GM12878 (cell line): Measurements from ENCODE around the gene SPATA22. TPM values are rescaled to one million over a fixed set of nuclear protein-coding genes. Genes with fewer than 3 reads are reported as not detected.

Experiments
- ATAC-seq: fragments of 200-7000 bp; cut with Tn5 transposase; 3 replicates; pipeline ENCODE4 v1.9.1; 2020; ENCODE audit warnings: mild to moderate bottlenecking, moderate library complexity
- BruUV-seq: library from RNA; stranded (reverse); fragments of 400-500 nt; replicated peaks from 2 replicates; lab custom pipeline; 2021; lab: Mats Ljungman, UMichigan
- CTCF ChIA-PET: fragments of 300-600 bp; sonication (Branson Sonifier 250); formaldehyde crosslinking; extraction: SDS; loops from one replicate; lab custom pipeline; 2021; ENCODE audit warnings: inconsistent platforms; lab: Yijun Ruan, JAX
- POLR2A ChIA-PET: fragments of 350-600 bp; formaldehyde crosslinking; extraction: SDS; loops from one replicate; lab custom pipeline; 2021; ENCODE audit warnings: inconsistent platforms; lab: Charles Lee
- RAD21 ChIA-PET: fragments of 300-600 bp; sonication (Branson Sonifier 250); formaldehyde crosslinking; loops from one replicate; lab custom pipeline; 2023; ENCODE audit warnings: antibody characterized with exemption; ENCODE audit not compliant: unreplicated experiment; lab: Charles Lee
- SMC1A ChIA-PET: fragments of 300-600 bp; sonication (Branson Sonifier 250); formaldehyde crosslinking; loops from one replicate; lab custom pipeline; 2023; ENCODE audit not compliant: unreplicated experiment, uncharacterized antibody; lab: Charles Lee
- DNase-seq: peaks from one replicate; pipeline ENCODE4 v3.0.0-alpha.2; 2011; ENCODE audit warnings: low read depth, low spot score
- FAIRE-seq: peaks from 3 replicates; lab custom pipeline; 2011; peaks lifted over from hg19 to GRCh38; lab: Jason Lieb, UNC
- H2AFZ ChIP-seq: 2 replicates; pipeline ENCODE4 v1.6.0; 2011; ENCODE audit warnings: low read depth, low read length, control low read depth; ENCODE audit not compliant: control insufficient read depth
- H3K27ac ChIP-seq: 2 replicates; pipeline ENCODE4 v1.5.1; 2011; ENCODE audit warnings: control low read depth; ENCODE audit not compliant: control insufficient read depth, insufficient read depth
- H3K27me3 ChIP-seq, 2 experiments: replicated peaks in 1 of 2; 2 replicates each; pipeline versions ENCODE4 v1.6.0 to v1.6.1; 2011; ENCODE audit warnings: low read length in 1 of 2; ENCODE audit not compliant: control insufficient read depth in 2 of 2, insufficient read depth in 2 of 2
- H3K36me3 ChIP-seq, 2 experiments: 2 replicates each; pipeline ENCODE4 v1.5.1; 2011; ENCODE audit warnings: low read length in 1 of 2; ENCODE audit not compliant: control insufficient read depth in 2 of 2, insufficient read depth in 2 of 2
- H3K4me1 ChIP-seq: 2 replicates; pipeline ENCODE4 v1.6.1; 2011; ENCODE audit warnings: mild to moderate bottlenecking, low read length, moderate library complexity, mixed read lengths; ENCODE audit not compliant: control insufficient read depth, insufficient read depth
- H3K4me2 ChIP-seq: 2 replicates; pipeline ENCODE4 v1.6.0; 2011; ENCODE audit warnings: control low read depth; ENCODE audit not compliant: control insufficient read depth, insufficient read depth
- H3K4me3 ChIP-seq: fragments of 200-600 bp; sonication (generic); 2 replicates; pipeline ENCODE4 v1.5.1; 2016
- H3K79me2 ChIP-seq: 2 replicates; pipeline ENCODE4 v1.6.0; 2011; ENCODE audit warnings: low read length; ENCODE audit not compliant: control insufficient read depth, insufficient read depth
- H3K9ac ChIP-seq: 2 replicates; pipeline ENCODE4 v1.8.0; 2011; ENCODE audit warnings: low read length, control low read depth, mixed read lengths; ENCODE audit not compliant: control insufficient read depth, insufficient read depth
- H3K9me3 ChIP-seq: replicated peaks from 3 replicates; pipeline ENCODE4 v1.5.1; 2011; ENCODE audit warnings: mild to moderate bottlenecking, low read length; ENCODE audit not compliant: control insufficient read depth, insufficient read depth
- H4K20me1 ChIP-seq: 2 replicates; pipeline ENCODE4 v1.6.0; 2011; ENCODE audit not compliant: control insufficient read depth, insufficient read depth
- ATF7 ChIP-seq: fragments of 450-650 bp; IDR thresholded peaks from 2 replicates; pipeline ENCODE4 v1.6.1; 2016; ENCODE audit warnings: low read depth, mild to moderate bottlenecking
- GABPA ChIP-seq: IDR thresholded peaks from 2 replicates; pipeline ENCODE4 v1.6.1; 2014; ENCODE audit warnings: antibody characterized with exemption, low read depth, mild to moderate bottlenecking, inconsistent platforms
- NFYA ChIP-seq: IDR thresholded peaks from 2 replicates; pipeline ENCODE4 v1.6.1; 2011; ENCODE audit warnings: low read depth, mild to moderate bottlenecking, low read length, improper control_type of control experiment, borderline replicate concordance
- PBX3 ChIP-seq: IDR thresholded peaks from 2 replicates; pipeline ENCODE4 v1.6.1; 2011; ENCODE audit warnings: mild to moderate bottlenecking, low read depth, low read length, moderate library complexity; ENCODE audit not compliant: insufficient replicate concordance
- RBBP5 ChIP-seq: fragments of 200-600 bp; sonication (generic); conservative IDR thresholded peaks from 2 replicates; pipeline ENCODE4 v1.6.1; 2016
- SP1 ChIP-seq: IDR thresholded peaks from one replicate; pipeline ENCODE4 v1.6.1; 2011; ENCODE audit warnings: low read depth, low read length
- ZNF687 ChIP-seq: fragments of 450-650 bp; IDR thresholded peaks from 2 replicates; pipeline ENCODE4 v1.6.1; 2017; ENCODE audit warnings: mild to moderate bottlenecking, moderate library complexity
- WGBS: methylation state at CpG from one replicate; pipeline ENCODE4 v1.1.6; 2016; ENCODE audit warnings: low lambda C conversion rate; ENCODE audit not compliant: insufficient replicate concordance, insufficient coverage; ENCODE audit errors: missing lambda C conversion rate; 5-methylcytosine and 5-hydroxymethylcytosine counted together
- in situ Hi-C: fragments of 300-500 bp; cut with MboI; formaldehyde crosslinking; loops from 9 replicates; pipeline ENCODE4 v1.14.3; 2018; ENCODE audit warnings: mixed read lengths
- intact Hi-C: fragments of 100-400 bp; cut with micrococcal nuclease; formaldehyde crosslinking; loops from one replicate; pipeline ENCODE4 v1.14.2; 2022; ENCODE audit not compliant: unreplicated experiment
- polyA plus RNA-seq, 11 experiments: library from polyadenylated mRNA; depleted of rRNA in 4 of 11; unstranded in 6 of 11; stranded (reverse) in 5 of 11; fragments of >200 nt; fragmentation: Nextera tagmentation in 4 of 11; fragmentation: Illumina TruSeq in 1 of 11; extraction: Ambion mirVana in 4 of 11; extraction: Trizol in 1 of 11; gene quantifications; 1 replicate in 1 of 11; 2 replicates in 10 of 11; pipeline versions ENCODE4 v1.2.1 to v1.2.3, GENCODE V29; 2011 to 2016; ENCODE audit warnings: inconsistent platforms in 2 of 11, missing spikeins in 2 of 11, low read depth in 1 of 11
- total RNA-seq, 4 experiments: library from RNA; depleted of rRNA in 3 of 4; stranded (reverse); fragments of >200 nt in 3 of 4; fragmentation: Illumina TruSeq in 1 of 4; extraction: Trizol in 1 of 4; gene quantifications; 2 replicates each; pipeline versions ENCODE4 v1.2.1 to v1.2.3, GENCODE V29; 2013 to 2021

SPATA22 gene
- total and polyA plus RNA-seq, 10 of the 15 experiments (the other 5 are each of a cell fraction or from before 2014, with no cell fraction given): not detected

- TF ChIP-seq ZNF687 (no peak), SP1 (no peak), GABPA (no peak)
Measured at GRCh38 chr17:3510090-3510489, 38.5 kb upstream of the SPATA22 start (continued).

GRCh38 chr17:3507869-3508268 lies 36.2 kb upstream of the SPATA22 start:
- Histone ChIP-seq H3K36me3 (no peaks in the 10 kb centered on the region; a peak in 1 of 4 replicates), H3K79me2 (no peaks in the 10 kb centered on the region), H3K27me3 (no peaks in the 10 kb centered on the region), H3K27ac (no peak overlapping the region), H3K4me2 (no peak overlapping the region), H2AFZ (no peak overlapping the region), H3K4me1 (no peaks in the 10 kb centered on the region), H3K9ac (no peak overlapping the region), H3K9me3 (no peaks in the 10 kb centered on the region), H3K4me3 (no peak overlapping the region), H4K20me1 (no peaks in the 10 kb centered on the region)
- no peak for ATAC-seq
- 73% methylated on average over 3 of the region's 3 CpGs for WGBS
- DNase-seq: no peak
- ChIA-PET POLR2A (no interaction called here), CTCF (no interaction called here), SMC1A (no interaction called here), RAD21 (no interaction called here)
- FAIRE-seq: no peak
- no peak for TF ChIP-seq NFYA
- TF ChIP-seq GABPA: no peak
- no peak for TF ChIP-seq ATF7
- TF ChIP-seq PBX3: no peak
- TF ChIP-seq RBBP5: no peak
- intact Hi-C loops: no loop called here
- no TSS peak for BruUV-seq
- in situ Hi-C loops: no loop called here
